Germinal center (tissue), 1 donor: ENCODE data around the gene VWA1.
A peak's percentile ranks its signal among the peaks of the same experiment; 100 is the strongest.
"Not testable (repeated sequence)": the region's sequence is repeated elsewhere in the genome, so short reads cannot be mapped to it uniquely, and the experiment has no call there.

Source experiments
- DNase-seq: peaks from one replicate; pipeline ENCODE4 v3.0.0; 2012; ENCODE audit warnings: mixed read lengths, low spot score

The VWA1 gene

DNA sequence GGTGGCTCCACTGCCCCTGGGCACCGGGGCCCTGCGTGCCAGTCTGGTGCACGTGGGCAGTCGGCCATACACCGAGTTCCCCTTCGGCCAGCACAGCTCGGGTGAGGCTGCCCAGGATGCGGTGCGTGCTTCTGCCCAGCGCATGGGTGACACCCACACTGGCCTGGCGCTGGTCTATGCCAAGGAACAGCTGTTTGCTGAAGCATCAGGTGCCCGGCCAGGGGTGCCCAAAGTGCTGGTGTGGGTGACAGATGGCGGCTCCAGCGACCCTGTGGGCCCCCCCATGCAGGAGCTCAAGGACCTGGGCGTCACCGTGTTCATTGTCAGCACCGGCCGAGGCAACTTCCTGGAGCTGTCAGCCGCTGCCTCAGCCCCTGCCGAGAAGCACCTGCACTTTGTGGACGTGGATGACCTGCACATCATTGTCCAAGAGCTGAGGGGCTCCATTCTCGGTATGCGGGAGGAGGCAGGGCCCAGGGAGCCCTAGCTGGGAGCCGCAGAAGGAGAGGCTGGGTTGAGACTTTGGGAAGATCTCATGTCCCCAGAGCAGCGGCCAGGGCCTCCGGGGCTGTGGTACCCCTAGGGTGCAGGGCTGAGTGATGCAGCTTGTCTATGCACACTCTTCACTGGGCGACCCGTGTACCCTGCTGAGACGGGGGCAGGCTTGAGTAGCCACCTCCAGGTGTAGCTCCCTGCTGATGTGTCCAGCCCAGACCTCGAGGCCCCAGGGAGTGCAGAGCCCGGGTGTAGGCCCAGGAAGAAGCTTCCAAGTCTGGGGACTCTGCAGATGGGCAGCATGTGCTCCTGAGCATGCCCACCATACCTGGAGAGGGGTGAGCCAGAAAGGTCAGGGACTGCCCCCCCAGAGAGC is 1.8 kb downstream of the VWA1 start:
- DNase-seq: peak; percentile 6

DNA sequence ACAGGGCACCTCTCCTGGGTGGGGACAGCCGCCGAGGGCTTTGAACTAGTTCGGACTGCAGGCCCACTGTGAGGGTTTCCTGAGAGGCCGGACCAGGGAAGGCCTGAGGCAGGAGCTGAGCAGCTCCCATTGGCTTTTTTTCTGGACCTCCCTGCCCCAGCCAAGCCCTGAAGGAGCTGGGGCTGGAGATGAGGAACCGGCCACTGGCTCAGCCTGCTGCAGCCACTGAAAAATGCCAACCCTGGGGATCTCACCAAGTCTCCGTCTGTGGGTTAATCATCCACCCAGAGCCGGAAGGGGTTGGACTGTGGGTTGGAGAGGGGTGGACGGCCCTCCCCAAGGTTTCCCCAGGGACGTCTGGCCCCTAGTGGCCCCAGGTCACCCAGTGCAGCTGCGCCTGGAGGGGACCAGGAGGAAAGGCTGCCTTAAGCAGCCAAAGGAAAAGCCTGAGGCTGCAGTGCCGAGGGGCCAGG is 2.5 kb downstream of the VWA1 start:
- no peak for DNase-seq

DNA sequence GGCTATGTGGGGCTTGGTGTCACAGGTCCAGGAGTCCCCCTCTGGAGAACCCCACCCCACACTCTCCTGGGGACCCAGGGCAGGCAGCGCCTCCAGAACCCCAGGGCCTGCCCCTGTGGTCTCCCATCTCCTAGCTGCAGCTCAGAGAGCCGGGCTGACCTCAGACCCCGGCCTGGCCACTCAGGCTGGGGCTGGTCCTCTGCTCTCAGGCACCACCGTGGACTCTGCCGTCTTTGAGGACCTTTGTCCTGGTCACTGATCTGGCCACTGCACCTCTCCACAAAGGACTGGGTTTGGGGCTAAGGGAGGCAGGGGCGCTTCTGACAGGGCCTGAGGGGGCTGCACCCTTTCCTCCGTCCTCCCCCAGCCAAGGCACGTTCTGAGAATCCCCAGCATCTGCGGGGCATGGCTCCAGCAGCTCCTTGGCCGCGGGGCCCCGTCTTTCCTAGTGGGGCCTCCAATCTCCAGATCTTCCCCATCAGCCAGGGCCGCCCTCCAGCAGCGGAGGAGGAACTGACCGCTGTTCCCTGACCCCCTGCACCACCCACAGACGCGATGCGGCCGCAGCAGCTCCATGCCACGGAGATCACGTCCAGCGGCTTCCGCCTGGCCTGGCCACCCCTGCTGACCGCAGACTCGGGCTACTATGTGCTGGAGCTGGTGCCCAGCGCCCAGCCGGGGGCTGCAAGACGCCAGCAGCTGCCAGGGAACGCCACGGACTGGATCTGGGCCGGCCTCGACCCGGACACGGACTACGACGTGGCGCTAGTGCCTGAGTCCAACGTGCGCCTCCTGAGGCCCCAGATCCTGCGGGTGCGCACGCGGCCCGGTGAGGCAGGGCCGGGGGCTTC is 3.3 kb downstream of the VWA1 start:
- DNase-seq: no peak

DNA sequence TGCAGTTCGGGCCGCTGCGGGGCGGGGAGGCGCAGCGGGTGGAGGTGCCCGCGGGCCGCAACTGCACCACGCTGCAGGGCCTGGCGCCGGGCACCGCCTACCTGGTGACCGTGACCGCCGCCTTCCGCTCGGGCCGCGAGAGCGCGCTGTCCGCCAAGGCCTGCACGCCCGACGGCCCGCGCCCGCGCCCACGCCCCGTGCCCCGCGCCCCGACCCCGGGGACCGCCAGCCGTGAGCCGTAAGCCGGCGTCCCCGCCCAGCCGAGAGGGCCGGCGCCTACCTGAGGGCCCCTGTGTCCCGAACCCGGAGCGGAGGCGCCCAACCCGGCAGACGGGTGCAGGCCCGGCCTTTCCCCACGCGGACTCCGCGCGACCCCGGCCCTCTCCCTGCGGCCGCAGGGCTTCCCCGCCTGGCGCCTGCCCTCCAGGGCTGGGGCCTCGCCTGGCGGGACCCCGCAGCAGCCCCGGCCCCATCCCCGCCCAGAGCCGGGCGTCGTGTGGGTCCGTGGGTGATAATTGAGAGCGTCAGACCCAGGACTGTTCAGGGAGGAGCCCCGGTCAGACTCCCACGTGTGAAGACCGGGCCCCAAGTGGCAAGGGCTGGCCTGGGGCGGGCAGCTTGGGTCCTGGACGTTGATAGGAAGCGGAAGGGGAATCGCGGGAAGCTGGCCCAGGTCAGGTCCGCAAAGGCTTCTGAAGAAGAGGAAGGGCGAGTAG is 4.2 kb downstream of the VWA1 start:
- DNase-seq: peak; percentile 1

DNA sequence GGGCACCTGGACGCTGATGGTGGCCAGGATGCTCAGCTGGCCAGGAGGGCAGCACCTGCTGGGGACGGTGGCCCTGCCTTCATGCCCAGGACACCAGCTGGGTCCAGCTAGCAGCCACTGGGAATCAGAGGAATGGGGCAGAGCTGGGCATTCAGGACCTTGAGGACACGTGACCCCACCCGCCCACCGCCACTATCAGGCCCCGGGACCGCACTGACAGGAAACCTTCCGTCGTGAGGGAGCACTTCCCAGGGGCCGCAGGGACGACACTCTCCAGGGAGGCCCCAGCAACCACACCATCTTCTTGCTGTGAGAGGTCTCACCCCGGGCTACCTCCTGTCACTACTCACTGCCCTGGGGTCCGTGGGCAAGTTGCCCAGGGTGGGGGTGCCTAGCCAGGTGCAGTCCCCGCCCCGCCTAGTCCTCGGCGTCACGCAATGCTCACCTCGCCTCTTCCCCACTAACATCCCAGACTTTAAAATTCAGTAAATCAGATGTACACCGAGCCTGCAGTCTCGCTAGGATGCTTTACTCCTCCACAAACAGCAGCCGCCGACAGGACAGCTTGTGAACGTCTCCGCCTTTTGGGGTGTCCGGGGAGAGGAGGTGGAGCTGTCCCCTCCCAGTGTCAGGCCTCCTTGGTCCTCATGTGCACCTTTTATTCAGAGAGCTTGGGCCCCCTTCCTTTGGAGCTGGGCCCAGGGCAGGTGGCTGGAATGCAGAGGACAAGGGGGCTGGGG is 4.9 kb downstream of the VWA1 start:
- DNase-seq: peak; percentile 3

DNA sequence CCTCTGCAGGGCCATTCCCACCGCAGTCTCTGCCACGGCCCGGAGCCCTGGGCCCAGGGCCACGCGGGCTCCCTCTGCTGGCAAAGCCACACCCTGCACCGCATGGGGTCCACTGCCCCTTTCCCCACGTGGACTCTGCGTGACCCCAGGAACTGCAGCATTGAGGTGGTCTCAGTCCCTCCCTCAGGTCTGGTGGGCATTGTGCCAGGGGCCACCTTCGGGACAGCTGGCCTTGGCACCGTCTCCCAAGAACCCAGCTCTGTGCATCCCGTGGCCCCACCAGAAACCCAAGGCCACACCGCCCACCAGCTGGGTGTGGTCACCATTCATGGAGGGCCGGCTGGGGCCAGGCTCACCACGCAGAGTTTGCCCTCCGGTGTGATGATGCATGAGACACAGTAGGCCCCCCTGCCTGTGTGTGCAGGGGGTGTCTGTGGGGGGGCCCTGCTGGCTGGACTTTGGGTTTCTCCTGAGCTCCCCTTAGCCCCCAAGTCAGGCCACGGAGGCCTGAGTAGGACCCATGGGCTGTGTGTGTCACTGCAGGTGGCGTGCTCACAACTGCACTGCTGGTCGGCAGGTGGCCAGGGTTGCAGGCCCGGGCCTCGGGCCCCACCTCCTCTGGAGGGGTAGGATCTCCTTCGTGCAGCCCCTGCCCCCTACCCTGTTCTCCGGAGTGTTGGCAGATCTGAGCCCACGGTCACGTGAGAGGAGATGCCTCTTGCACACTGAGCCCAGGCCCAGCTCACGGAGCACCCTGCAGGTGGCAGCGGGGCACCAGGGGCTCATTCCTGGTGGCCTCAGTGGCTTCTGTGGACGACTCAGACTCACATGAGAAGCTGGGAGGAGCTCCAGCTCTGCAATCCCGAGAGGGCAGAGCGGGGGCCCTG is 5.8 kb downstream of the VWA1 start:
- peak; percentile 82 for DNase-seq

DNA sequence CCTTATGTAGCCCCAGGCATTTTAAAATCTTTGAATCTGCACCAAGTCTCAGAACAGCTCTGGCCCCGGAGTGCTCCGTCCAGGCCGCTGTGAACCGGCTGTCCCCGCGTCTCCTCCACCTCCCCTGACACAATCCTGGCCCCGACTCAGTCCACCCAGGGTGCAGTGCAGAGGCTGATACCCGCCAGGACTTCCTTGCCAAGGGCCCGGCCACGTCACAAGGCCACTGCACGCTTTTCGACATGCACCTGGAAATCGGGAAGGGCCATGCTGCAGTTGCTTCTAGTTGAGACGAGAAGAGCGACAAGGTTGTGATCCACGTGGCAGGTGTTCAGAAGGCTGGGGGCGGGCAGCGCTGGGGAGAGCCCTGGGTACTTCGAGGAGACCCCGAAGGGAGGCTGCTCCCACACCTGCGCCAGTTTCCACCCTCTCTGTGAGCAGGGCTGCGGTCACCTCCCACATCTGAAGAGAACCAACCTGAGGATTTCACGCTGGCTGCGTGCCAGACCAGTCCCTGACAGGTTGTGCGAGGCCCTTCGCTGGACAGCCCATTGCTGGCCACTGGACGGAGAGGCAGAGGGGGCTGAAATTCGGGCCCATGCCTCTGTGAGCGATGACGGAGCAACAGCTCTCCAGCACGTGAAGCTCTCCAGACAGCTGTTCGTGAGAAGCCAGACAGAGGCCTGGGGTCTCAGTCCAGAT is 6.7 kb downstream of the VWA1 start:
- peak; percentile 1 for DNase-seq

DNA sequence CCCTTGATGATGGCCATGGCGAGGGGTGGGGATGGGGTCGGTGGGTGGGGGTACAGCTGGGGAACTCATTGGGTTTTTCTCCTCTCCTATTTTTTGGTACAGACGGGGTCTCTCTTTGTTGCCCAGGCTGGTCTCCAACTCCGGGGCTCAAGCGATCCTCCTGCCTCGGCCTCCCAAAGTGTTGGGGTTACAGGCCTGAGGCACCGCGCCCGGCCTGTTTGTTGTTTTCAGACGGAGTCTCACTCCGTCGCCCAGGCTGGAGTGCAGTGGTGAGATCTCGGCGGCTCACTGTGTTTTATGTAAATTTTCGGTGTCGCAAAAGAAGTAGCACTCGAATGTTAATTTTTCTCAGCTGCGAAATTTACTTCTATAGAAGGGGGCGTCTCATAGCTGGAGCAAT is 11.1 kb downstream of the VWA1 start:
- DNase-seq: not testable (repeated sequence)

DNA sequence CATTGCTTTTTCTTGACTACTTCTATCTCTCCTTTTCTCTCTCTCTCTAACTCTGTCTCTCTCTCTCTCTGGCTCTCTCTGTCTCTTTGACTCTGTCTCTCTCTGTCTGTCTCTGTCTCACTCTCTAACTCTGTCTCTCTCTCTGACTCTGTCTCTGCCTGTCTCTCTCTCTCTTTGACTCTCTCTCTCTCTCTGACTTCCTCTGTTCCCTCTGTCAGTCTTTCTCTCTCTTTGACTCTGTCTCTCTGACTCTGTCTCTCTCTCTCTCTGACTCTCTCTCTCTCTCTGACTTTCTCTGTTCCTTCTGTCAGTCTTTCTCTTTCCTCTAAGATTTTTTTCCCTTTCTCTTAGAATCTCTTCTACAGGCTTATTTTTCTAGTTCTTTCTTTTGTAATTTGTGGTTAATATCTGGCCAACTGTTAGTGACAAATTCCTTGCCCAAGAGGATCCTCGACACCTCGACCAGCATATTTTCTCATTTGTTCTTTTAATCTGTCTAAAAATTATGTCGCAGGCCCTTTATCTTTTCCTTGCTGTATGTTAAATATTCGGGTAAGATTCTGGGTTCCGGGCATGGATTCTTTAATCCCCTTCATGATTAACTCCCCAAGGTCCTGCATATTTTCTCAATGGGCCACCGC is 13.7 kb downstream of the VWA1 start, which contains the start of gene ATAD3C:
Gene ATAD3C (plus strand): TSS at position 591 of the 641 bp plus-strand sequence. CDS start 995 bp downstream, outside the sequence.
- DNase-seq: no peak

DNA sequence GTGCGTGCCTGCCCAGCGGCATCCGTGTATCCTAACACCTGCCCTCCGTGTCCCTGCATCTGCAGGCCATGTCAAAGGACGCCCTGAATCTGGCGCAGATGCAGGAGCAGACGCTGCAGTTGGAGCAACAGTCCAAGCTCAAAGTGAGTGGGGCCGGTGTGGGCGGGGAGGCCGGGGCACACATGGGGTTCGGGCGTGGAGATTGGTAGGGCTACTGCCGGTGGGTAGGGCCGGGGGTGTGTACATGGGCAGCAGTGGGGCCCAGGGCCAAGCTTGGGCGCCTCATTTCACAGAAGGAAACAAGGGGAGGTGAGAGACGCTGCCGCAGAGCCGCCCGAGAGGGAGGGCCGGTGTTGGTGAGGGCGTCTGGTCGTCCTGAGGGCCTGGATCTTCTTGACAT is 15.1 kb downstream of the VWA1 start:
- not testable (repeated sequence) for DNase-seq

DNA sequence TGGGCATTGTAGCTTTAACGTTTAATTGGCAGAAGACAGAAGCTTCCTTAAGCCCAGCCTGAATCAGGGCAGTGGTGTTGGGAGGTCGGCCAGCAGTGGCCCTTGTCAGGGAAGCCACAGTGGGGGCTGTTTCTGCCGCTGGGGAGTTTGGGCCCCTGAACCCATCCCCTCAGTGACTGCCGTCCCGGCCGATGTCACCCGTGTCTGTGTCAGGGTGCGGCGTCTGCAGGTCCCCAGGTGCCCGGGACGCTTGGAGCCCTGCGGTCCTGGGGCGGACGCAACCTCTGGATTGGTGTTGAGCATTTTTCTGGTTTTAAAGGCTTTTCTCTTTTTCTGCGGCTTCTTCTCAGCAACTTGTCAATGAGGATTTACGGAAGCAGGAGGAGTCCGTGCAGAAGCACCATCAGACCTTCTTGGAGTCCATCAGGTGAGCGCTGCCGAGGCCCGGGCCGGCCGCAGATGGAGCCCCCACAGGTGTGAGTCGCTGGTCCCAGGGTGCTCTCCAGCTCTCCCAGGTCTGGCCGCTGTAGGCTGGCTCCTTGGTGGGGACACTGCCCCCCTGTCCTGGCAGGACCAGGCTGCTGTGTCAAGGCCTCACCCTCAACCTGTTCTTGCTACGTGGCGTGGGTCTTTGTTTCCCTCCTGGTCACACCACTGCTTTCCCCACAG is 16.3 kb downstream of the VWA1 start:
- DNase-seq: no peak

DNA sequence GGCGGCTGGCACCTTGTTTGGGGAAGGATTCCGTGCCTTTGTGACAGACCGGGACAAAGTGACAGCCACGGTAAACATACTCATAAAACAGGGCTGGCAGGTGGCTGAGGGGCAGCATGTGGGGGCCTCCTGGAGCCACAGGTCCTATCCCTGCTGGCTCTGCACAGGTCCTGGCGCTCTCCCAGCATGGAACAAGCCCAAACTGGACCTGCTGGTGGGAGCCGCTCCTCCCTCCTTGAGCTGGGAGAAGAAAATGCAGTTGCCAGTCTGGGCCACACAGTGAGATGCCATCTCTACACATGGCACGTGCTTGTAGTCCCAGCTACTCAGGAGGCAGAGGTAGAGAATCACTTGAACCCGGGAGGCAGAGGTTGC is 16.9 kb downstream of the VWA1 start:
- not testable (repeated sequence) for DNase-seq

DNA sequence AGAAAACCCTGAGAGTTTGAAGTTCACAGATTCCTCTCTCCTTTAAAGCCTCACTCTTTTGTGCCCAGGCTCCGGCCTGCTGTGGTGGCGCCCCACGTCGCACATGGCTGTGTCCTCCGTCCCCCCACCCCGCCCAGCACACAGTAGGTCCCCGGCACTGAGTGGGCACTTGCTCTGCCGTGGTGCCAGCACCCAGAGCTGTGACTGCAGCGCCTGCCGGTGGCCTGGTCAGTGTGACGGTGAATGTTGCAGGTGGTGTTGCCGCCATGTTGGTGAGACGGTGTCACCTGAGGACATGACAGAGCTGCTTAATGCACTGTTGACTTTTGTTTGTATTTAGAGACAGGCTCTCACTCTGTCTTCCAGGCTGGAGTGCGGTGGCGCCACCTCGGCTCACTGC is 17.4 kb downstream of the VWA1 start:
- no peak for DNase-seq

DNA sequence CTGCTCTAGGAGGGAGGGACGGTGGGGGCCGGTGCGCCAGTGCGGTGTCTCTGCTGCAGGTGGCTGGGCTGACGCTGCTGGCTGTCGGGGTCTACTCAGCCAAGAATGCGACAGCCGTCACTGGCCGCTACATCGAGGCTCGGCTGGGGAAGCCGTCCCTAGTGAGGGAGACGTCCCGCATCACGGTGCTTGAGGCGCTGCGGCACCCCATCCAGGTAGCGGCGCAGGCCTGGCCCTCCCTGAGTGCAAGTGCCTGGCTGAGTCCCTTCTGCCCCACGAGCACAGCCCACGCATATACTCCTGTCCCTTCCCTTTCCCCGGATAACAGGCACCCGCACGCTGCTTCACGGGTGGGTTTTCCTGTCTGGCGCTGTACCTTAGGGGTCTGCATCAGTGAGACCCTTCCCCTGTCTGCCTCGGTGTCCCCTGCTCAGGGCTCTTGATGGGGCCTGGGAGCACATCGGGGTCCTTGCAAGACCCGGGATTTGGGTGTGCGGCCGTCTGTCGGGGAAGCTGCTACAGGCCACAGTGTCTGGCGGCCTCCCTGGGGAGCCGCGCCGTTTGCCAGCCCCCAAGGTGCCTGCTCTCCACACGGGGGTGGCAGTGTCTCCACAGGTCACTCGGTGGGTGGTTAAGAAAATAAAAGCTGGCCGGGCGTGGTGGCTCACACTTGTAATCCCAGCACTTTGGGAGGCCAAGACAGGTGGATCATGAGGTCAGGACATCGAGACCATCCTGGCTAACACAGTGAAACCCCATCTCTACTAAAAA is 19.0 kb downstream of the VWA1 start:
- DNase-seq: not testable (repeated sequence)

DNA sequence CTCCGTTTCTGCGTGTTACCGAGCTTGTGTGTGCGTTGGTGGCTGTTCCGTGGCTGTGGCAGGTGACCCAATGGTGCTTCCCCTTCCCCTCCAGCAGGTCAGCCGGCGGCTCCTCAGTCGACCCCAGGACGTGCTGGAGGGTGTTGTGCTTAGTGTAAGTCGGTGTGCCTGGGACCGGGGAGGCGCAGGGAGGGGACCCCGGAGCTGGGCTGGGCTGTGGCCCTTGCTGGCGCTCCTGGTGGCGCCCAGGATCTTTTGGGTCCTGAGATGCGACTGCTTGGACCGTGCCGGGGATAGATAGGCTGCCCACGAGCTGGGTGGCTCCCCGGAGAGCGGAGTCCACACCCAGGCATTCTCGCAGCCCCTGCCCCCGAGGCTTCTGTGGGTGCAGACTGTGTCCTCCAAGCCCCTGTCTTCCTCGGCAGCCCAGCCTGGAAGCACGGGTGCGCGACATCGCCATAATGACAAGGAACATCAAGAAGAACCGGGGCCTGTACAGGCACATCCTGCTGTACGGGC is 19.9 kb downstream of the VWA1 start:
- no peak for DNase-seq

DNA sequence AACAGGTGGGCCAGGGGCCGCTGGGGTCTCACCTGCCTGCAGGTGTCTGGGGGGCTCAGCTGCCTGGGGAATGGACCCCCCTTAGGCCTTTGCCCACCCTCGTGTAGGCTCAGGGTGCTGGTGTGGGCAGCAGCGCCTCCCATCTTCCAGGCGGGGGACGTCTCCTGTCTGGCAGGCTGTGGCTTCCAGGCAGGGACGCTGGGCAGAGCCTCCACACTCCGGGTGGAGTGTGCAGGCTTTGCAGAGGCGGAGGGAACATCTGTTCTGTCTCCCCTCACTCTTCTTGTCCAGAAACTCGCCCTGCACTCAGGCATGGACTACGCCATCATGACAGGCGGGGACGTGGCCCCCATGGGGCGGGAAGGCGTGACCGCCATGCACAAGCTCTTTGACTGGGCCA is 20.4 kb downstream of the VWA1 start:
- DNase-seq: not testable (repeated sequence)

DNA sequence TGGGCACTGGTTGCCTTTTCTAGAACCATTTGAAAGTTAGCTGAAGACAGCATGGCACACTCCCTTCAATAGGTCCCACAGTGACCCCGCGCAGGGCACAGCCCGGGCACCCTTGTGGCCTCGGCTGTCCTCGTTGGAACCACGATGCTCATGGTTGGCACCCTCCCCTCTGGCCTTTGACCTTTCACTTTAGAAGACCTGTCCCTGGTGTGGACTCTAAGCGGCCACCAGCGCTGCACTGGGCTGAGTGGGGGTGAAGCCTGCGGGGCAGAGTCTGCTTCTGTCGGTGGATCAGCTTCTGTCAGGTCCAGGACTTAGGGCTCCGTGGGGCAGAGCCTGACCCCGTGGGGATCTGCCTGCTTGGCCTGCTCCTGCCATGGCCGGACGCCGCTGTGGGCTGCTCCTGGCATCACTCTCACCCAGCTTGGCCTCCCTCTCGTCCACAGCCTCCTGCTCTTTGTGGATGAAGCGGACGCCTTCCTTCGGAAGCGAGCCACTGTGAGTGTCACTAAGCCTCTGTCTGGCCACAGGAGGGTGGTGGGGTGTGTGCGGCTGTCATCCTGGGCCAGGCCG is 21.3 kb downstream of the VWA1 start:
- DNase-seq: not testable (repeated sequence)
